ENCODE data around the gene CECR2.

Gene CECR2

DNA sequence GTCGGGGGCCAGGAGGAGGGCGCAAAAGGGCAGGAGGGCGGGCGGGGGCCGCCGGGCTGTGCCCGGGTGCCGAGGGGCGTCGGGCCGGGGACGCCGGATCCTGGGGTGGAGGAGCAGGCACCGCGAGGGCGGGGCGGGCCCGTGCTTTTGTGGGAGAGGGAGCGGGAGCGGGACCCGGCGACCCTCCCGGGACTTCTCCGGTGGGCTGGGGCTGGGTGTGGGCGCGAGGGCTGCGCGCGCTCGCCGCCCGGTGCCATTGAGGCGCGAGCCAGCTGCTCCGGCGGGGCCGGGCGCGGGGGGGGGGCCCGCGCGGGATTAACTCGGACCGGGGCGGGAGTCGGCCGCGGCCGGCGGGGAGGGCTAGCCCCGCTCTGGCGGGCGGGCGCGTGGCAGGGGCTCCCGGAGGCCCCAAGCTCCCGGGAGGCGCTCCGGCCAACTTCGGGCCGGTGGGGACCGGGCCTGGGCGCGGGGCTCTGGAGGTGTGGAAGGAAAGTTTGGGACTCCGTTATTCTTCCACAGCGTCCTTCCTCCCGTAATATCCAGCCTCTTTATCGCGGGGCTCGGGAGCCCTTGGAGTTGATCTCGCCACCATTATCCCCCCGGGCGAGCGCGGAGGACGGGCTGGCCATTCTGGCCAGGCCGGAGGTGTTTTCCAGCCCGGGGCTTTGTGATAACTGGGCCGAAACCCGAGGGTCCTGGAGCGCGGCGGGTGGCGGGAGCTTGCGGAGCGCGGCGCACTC lies 936 bp downstream of the CECR2 start:
- TF ChIP-seq EP300 (IDR thresholded peaks at IDR 0.05; ENCODE audit: borderline replicate concordance) (no peak), TCF12 (IDR thresholded peaks at IDR 0.05; ENCODE audit: low read depth) (no peak), REST (IDR thresholded peaks at IDR 0.05; ENCODE audit: low read depth) (no peak), TAF1 (IDR thresholded peaks at IDR 0.05; ENCODE audit: low read depth) (no peak), USF1 (IDR thresholded peaks at IDR 0.05) (no peak), EGR1 (IDR thresholded peaks at IDR 0.05) (no peak), CEBPB (IDR thresholded peaks at IDR 0.05) (no peak), MAX (IDR thresholded peaks at IDR 0.05) (no peak), YY1 (IDR thresholded peaks at IDR 0.05; ENCODE audit: low read depth) (no peak), TEAD4 (IDR thresholded peaks at IDR 0.05) (no peak), FOXM1 (IDR thresholded peaks at IDR 0.05; ENCODE audit: borderline replicate concordance, low read depth) (no peak), CREB1 (IDR thresholded peaks at IDR 0.05; ENCODE audit: low read depth) (no peak), RAD21 (IDR thresholded peaks at IDR 0.05; ENCODE audit: low read depth) (no peak), ZBTB7A (IDR thresholded peaks at IDR 0.05; ENCODE audit: low read depth) (no peak)

DNA sequence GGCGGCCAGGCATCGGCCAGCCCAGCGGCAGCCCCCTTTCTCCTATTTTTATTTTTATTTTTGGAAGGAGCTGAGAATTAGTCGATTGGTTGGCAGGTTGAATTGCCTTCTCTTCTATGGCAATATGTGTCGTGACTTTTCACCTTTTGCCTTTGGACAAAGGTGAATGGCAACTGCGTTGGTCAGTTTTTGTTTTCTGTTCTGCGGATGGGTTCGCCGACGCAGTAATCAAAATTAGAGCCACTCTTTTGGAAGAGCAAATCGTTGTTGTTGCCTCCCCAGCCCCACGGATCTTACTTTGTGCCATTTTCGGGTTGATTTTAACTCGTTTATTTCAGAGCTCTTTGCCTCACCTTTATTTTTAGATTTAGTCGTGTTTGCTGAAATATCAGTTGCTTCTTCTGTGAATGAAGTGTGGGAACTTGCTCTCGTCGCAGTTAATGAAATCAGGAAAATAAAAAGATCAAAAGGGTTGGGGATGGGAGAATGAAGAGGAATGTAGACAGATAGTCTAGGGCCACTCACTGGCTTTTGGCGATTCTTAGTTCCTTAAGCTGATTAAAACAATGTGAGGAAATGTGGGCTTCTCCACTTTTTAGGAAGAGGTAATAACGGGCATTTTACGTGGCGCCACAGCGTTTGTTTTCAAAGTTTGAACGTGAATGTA lies 1.6 kb downstream of the CECR2 start:
- no peak for TF ChIP-seq TAF1 (IDR thresholded peaks at IDR 0.05; ENCODE audit: low read depth)
- TF ChIP-seq CREB1 (IDR thresholded peaks at IDR 0.05; ENCODE audit: low read depth): no peak

DNA sequence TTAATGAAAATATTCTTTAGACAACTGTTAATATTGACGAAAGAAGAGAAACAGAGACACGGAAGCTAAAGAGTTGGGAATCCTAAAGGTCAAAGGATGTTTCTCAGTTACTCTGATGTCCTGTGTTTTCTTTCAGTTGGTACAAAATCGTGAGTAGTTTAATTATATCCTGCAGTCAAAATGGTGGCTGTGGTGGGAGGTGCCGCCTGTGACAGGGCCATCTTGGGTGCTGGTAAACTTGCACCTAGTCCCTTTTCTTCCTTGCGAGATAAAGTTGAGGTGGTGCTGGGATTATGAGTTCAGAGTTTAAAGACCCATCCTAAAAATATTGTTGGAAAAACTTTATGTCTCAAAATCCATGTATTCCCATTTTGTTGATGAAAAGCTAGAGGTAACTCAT lies 2.2 kb downstream of the CECR2 start:
- no peak for TF ChIP-seq ZBTB7A (IDR thresholded peaks at IDR 0.05; ENCODE audit: low read depth)
- no peak for TF ChIP-seq CEBPB (IDR thresholded peaks at IDR 0.05)
- TF ChIP-seq USF1 (IDR thresholded peaks at IDR 0.05): no peak
- TF ChIP-seq TAF1 (IDR thresholded peaks at IDR 0.05; ENCODE audit: low read depth): no peak
- TF ChIP-seq CREB1 (IDR thresholded peaks at IDR 0.05; ENCODE audit: low read depth): no peak
- no peak for TF ChIP-seq REST (IDR thresholded peaks at IDR 0.05; ENCODE audit: low read depth)
- no peak for TF ChIP-seq TEAD4 (IDR thresholded peaks at IDR 0.05)
- no peak for TF ChIP-seq FOXM1 (IDR thresholded peaks at IDR 0.05; ENCODE audit: borderline replicate concordance, low read depth)
- no peak for TF ChIP-seq NFIC (IDR thresholded peaks at IDR 0.05)
- TF ChIP-seq EGR1 (IDR thresholded peaks at IDR 0.05): no peak
- TF ChIP-seq TCF12 (IDR thresholded peaks at IDR 0.05; ENCODE audit: low read depth): no peak
- no peak for TF ChIP-seq YY1 (IDR thresholded peaks at IDR 0.05; ENCODE audit: low read depth)
- TF ChIP-seq MAX (IDR thresholded peaks at IDR 0.05): no peak
- TF ChIP-seq RAD21 (IDR thresholded peaks at IDR 0.05; ENCODE audit: low read depth): no peak
- no peak for TF ChIP-seq EP300 (IDR thresholded peaks at IDR 0.05; ENCODE audit: borderline replicate concordance)

- TF ChIP-seq YY1 (IDR thresholded peaks at IDR 0.05; ENCODE audit: low read depth) (no peak), EP300 (IDR thresholded peaks at IDR 0.05; ENCODE audit: borderline replicate concordance) (no peak), TEAD4 (IDR thresholded peaks at IDR 0.05) (no peak), NFIC (IDR thresholded peaks at IDR 0.05) (no peak), MAX (IDR thresholded peaks at IDR 0.05) (no peak), TCF12 (IDR thresholded peaks at IDR 0.05; ENCODE audit: low read depth) (no peak), CEBPB (IDR thresholded peaks at IDR 0.05) (no peak), REST (IDR thresholded peaks at IDR 0.05; ENCODE audit: low read depth) (no peak), USF1 (IDR thresholded peaks at IDR 0.05) (no peak)
Observed at GRCh38 chr22:17373855-17374254, 4.6 kb downstream of the CECR2 start.
